Measurements from ENCODE around the gene SSBP3. TPM values are rescaled to one million over a fixed set of nuclear protein-coding genes. Genes with fewer than 3 reads are reported as not detected.

The SSBP3 gene
- total and polyA plus RNA-seq, 2 of the 13 experiments (the other 11 are each of a cell fraction or from before 2014, with no cell fraction given), result 8.5 to 17.6 TPM

- peak; percentile 78; the same call in 1 of the 2 replicates for TF ChIP-seq MTA1 (CRISPR knock-in tag; IDR thresholded peaks at IDR 0.05; ENCODE audit: borderline replicate concordance)
- no peak for TF ChIP-seq TCF12 (IDR thresholded peaks at IDR 0.05)
- TF ChIP-seq TCF12 (CRISPR knock-in tag; IDR thresholded peaks at IDR 0.05), result no peak
- peak; percentile 36; the same call in 1 of the 2 replicates for TF ChIP-seq ZNF800 (CRISPR knock-in tag; IDR thresholded peaks at IDR 0.05)
- peak; percentile 33; the same call in 1 of the 2 replicates for TF ChIP-seq CREM (IDR thresholded peaks at IDR 0.05)
- no peak for TF ChIP-seq CREM (CRISPR knock-in tag; IDR thresholded peaks at IDR 0.05)
- TF ChIP-seq ZFP1 (CRISPR knock-in tag; IDR thresholded peaks at IDR 0.05), result no peak
- no peak; the same call in 1 of the 2 replicates for TF ChIP-seq IRF9 (CRISPR knock-in tag; IDR thresholded peaks at IDR 0.05; ENCODE audit: borderline replicate concordance)
- TF ChIP-seq TFE3 (CRISPR knock-in tag; IDR thresholded peaks at IDR 0.05), result no peak
- no peak for TF ChIP-seq MATR3 (CRISPR knock-in tag; IDR thresholded peaks at IDR 0.05)
- peak; percentile 68 for TF ChIP-seq TFDP2 (CRISPR knock-in tag; IDR thresholded peaks at IDR 0.05)
- no peak for TF ChIP-seq AGO1 (IDR thresholded peaks at IDR 0.05; ENCODE audit: low read depth, low read length, poor library complexity, severe bottlenecking)
- TF ChIP-seq REST (IDR thresholded peaks at IDR 0.05; ENCODE audit: borderline replicate concordance in 1 of 2, low read depth in 1 of 2, low read length in 2 of 2), result peak in 1 of 2 experiments; percentile 13; a peak in 1 of 4 replicates
- TF ChIP-seq CBX5 (CRISPR knock-in tag; IDR thresholded peaks at IDR 0.05; ENCODE audit: borderline replicate concordance), result no peak
- TF ChIP-seq TBX2 (CRISPR knock-in tag; IDR thresholded peaks at IDR 0.05; ENCODE audit: borderline replicate concordance), result peak; percentile 53; the same call in 1 of the 2 replicates
- no peak for TF ChIP-seq ZNF567 (CRISPR knock-in tag; IDR thresholded peaks at IDR 0.05; ENCODE audit: borderline replicate concordance)
- TF ChIP-seq MXD1 (CRISPR knock-in tag; IDR thresholded peaks at IDR 0.05), result 0 out of 2 replicates have a peak, but pooled peaks have one; percentile 19
- TF ChIP-seq ZNF282 (IDR thresholded peaks at IDR 0.05; ENCODE audit: partially characterized antibody), result no peak
- peak; percentile 59; the same call in 1 of the 2 replicates for TF ChIP-seq RFX3 (CRISPR knock-in tag; IDR thresholded peaks at IDR 0.05)
These were observed 50.1 kb downstream of the SSBP3 start (continued) for GRCh38 chr1:54355931-54356679.
